ENCODE measurements around the gene PRAC2. TPM values are rescaled to one million over a fixed set of nuclear protein-coding genes. Genes with fewer than 3 reads are reported as not detected.

The PRAC2 gene
- total and polyA plus RNA-seq, 12 donors: not detected

- H3K9me3 ChIP-seq: no peaks in the 10 kb centered on the region
- TF ChIP-seq CTCF (IDR thresholded peaks at IDR 0.05): no peak
- intact Hi-C loops (cut with DNase I): no loop called here
- no peak overlapping the region for H3K27ac ChIP-seq
- WGBS, 2 donors: 5 to 6% methylated on average over 14 of the region's 14 CpGs
- peaks cover 0 to 13% (median 6%) of the 10 kb centered on the region in 9 donors for H3K4me1 ChIP-seq
- ATAC-seq (no peak), DNase-seq (no peak)
- H3K36me3 ChIP-seq: no peaks in the 10 kb centered on the region
- H3K27me3 ChIP-seq: peaks cover 28 to 100% (median 100%) of the 10 kb centered on the region in 7 donors
- no peak overlapping the region for H3K4me3 ChIP-seq
Measured at GRCh38 chr17:48734333-48735061, 11.5 kb downstream of the PRAC2 start.

- Histone ChIP-seq H3K4me1 (peaks cover 0 to 13% (median 6%) of the 10 kb centered on the region in 9 donors), H3K27me3 (peaks cover 28 to 100% (median 100%) of the 10 kb centered on the region in 7 donors), H3K9me3 (no peaks in the 10 kb centered on the region), H3K27ac (no peak overlapping the region), H3K36me3 (no peaks in the 10 kb centered on the region), H3K4me3 (no peak overlapping the region)
- ATAC-seq (no peak), DNase-seq (no peak)
- intact Hi-C loops (cut with DNase I): no loop called here
- 3 to 4% methylated on average over 7 of the region's 7 CpGs for WGBS, 2 donors
- TF ChIP-seq CTCF (IDR thresholded peaks at IDR 0.05): no peak
Measured at GRCh38 chr17:48735062-48735351, 12.0 kb downstream of the PRAC2 start.

DNA sequence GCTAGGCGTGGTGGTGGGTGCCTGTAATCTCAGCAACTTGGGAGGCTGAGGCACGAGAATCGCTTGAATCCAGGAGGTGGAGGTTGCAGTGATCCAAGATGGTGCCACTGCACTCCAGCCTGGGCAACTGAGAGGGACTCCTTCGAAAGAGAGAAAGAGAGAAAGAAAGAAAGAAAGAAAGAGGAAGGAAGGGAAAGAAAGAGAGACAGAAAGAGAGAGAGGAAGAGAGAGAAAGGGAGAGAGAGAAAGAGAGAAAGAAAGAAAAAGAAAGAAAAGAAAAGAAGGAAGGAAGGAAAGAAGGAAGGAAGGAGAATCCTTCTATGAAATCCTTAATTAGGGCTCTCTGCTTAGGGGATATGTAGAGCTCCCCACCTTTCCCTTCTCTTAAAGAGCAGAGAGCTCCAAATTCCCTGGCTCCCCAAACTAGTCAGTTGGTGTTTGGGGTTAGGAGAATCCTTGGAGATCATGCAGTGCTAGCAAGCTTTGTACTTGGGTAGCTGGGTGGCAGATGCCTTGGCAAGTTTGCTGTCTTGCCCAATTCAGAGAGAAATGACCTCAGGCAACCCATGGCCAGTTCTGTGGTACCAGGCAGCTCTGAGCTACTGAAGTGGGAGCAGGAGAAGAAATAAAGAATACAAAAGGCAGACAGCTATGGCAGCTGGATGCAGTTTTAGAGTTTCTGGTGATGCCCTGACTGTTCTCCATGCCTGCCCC, 14.5 kb downstream of the PRAC2 start:
- TF ChIP-seq CTCF (IDR thresholded peaks at IDR 0.05): no peak
- DNase-seq: no peak
- no peak for ATAC-seq
- Histone ChIP-seq H3K36me3 (no peaks in the 10 kb centered on the region), H3K4me3 (no peak overlapping the region), H3K9me3 (no peaks in the 10 kb centered on the region), H3K27ac (no peak overlapping the region), H3K4me1 (peaks cover 0 to 13% (median 6%) of the 10 kb centered on the region in 9 donors), H3K27me3 (peaks cover 38 to 100% (median 100%) of the 10 kb centered on the region in 7 donors)
- 48 to 49% methylated on average over 4 of the region's 4 CpGs for WGBS, 2 donors
- intact Hi-C loops (cut with DNase I): no loop called here

- WGBS, 2 donors: 1 to 3% methylated on average over 10 to 11 of the region's 11 CpGs
Measured at GRCh38 chr17:48738424-48738802, 15.4 kb downstream of the PRAC2 start.

More at GRCh38 chr17:48738424-48738802, 15.4 kb downstream of the PRAC2 start:
- TF ChIP-seq CTCF (IDR thresholded peaks at IDR 0.05): no peak
- no peak overlapping the region for H3K4me3 ChIP-seq
- no peak overlapping the region for H3K27ac ChIP-seq
- H3K27me3 ChIP-seq: peaks cover 30 to 100% (median 100%) of the 10 kb centered on the region in 7 donors
- H3K9me3 ChIP-seq: no peaks in the 10 kb centered on the region
- peaks cover 0 to 7% (median under 1%) of the 10 kb centered on the region in 9 donors for H3K4me1 ChIP-seq
- ATAC-seq (no peak), DNase-seq (no peak)
- no peaks in the 10 kb centered on the region for H3K36me3 ChIP-seq
- intact Hi-C loops (cut with DNase I): no loop called here

Data from heart right ventricle (tissue), 16 donors.